ENCODE measurements around the gene ATP8B3. TPM values are rescaled to one million over a fixed set of nuclear protein-coding genes. Genes with fewer than 3 reads are reported as not detected.

ATP8B3 gene
- total RNA-seq, 6 experiments from 2014 or later: 4.9 to 8.8 (median 7.6) TPM

DNA sequence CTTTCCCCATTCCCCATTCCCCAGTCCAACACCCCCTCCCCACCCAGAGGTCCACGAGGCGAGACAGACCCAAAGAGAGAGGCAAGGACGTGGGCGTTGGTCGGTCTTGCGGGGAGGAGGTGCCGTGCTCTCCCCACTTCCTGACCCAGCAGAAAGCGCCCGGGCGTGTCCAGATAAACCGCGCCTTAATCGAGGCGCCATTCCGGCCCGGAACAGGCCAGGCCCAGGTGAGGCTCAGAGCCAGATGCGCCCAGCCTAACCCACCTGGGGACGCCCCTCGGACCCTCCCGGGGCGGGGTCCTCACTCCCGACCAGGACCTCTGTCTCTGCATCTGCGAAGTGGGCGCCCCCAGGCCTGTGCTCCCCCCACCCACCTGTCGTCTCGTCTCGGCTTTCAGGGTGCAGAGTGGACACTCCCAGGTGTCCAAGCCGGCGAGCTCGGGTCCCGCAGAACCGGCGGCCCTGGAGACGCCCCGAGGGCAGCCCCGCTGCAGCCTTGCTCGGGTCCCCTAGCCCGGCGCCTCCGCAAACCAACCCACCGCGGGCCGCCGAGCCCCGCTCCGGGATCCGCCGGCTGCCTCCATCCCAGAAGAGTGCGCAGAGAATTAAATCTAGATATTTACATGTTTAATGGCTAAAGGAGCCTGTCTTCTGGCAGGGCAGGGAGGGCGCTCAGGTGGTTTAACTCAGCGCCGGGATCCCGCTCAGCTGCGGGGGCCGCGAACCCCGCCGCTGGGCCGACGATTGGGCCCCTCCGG is 63.8 kb downstream of the ATP8B3 start:
- H3K27ac Mint-ChIP-seq: peak overlapping the region; percentile 88
- TF ChIP-seq, protein P1, sequence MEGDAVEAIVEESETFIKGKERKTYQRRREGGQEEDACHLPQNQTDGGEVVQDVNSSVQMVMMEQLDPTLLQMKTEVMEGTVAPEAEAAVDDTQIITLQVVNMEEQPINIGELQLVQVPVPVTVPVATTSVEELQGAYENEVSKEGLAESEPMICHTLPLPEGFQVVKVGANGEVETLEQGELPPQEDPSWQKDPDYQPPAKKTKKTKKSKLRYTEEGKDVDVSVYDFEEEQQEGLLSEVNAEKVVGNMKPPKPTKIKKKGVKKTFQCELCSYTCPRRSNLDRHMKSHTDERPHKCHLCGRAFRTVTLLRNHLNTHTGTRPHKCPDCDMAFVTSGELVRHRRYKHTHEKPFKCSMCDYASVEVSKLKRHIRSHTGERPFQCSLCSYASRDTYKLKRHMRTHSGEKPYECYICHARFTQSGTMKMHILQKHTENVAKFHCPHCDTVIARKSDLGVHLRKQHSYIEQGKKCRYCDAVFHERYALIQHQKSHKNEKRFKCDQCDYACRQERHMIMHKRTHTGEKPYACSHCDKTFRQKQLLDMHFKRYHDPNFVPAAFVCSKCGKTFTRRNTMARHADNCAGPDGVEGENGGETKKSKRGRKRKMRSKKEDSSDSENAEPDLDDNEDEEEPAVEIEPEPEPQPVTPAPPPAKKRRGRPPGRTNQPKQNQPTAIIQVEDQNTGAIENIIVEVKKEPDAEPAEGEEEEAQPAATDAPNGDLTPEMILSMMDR (IDR thresholded peaks at IDR 0.05): no peak
- no peaks in the 10 kb centered on the region for H3K36me3 Mint-ChIP-seq (ENCODE audit: low read depth)
- H3K27me3 Mint-ChIP-seq (ENCODE audit: insufficient read depth): peaks cover 29% of the 10 kb centered on the region
- no peaks in the 10 kb centered on the region for H3K9me3 Mint-ChIP-seq
- DNase-seq: no peak
- peak overlapping the region; percentile 86 for H3K4me3 Mint-ChIP-seq
- peaks cover 17% of the 10 kb centered on the region for H3K4me1 Mint-ChIP-seq (ENCODE audit: low read depth)

DNA sequence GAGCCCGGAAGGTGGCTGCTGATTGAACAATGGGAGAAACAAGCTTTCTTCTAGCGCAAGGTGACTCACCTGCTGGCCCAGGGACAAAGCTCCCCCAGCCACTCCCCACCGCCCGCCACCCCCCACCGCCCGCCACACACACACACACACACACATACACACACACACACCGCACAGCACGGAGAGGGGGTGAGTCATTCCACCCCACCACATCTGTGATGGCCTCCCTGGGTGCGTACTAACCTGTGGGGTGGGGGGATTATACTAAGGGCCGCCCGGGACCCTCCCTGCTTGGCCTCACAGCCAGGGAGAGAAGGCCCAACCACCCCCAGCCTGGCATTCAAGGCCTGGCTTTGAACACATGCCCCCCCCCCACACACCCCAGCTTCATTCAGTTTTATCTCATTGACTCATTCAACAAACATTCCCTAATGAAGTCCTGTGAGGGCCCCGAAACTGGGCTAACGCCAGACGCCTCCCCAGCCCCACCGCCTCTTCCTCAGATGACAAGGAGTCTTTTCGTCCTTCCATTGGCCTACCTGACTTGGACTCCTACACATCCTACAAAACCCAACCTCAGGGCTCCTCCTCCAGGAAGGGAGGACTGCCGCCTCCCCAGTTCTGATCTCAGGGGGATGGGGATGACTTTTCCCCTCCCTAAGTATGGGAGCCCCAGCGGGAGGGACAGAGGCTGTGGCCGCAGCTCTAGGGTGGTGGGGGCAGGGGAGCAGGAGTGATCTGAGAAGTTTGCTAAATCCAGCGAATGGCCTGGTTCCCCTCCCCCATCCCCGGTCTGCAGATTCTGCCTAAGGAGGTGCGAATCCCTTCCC is 64.6 kb downstream of the ATP8B3 start:
- DNase-seq: peak; percentile 98
- TF ChIP-seq, protein P1 (IDR thresholded peaks at IDR 0.05): no peak
- Mint-ChIP-seq H3K36me3 (ENCODE audit: low read depth) (no peaks in the 10 kb centered on the region), H3K4me3 (peak overlapping the region; percentile 86), H3K27ac (peak overlapping the region; percentile 88), H3K27me3 (ENCODE audit: insufficient read depth) (peaks cover 29% of the 10 kb centered on the region), H3K4me1 (ENCODE audit: low read depth) (peaks cover 17% of the 10 kb centered on the region), H3K9me3 (no peaks in the 10 kb centered on the region)

DNA sequence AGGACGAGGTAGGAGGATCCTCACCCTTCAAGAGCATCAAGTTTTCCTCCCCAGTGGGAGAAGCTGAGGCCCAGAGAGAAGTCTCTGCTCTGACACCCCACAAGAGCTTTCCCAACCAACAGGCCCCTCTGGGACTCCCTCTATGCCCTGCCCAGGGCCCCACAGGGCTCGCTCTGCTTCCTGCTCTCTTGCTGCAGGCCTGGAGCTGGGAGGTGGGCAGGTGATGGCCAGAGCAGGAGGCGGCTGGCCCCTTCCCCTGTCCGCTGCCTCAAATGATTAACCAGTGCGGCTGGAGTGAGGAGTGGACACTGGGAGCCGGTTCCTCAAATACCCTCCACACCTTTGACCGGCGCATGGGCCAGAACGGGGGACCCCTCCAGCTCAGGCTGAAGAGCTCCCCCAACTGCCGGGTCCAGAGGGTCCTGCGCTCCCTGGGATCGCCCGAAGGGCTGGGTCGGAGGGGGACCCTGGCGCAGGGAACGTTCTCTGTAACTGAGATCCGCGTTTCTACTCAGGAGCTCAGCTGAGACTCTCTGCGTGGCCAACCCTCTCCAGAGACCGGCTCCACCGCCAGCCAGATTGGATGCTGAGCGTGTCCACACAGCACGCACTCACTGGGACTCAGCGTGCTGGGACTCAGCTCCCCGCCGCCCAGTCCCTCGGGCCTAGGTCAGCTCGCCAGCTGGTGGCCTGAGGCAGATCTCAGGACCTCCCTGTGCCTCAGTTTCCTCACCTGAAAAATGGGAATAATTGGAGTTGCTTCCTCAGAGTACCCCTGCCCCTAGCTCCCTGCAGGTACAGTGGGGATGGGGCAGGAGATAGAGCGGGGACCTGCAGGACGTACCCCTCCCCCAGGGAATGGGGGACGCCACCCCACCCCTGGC is 65.4 kb downstream of the ATP8B3 start:
- H3K27ac Mint-ChIP-seq: peak overlapping the region; percentile 88
- DNase-seq: peak; percentile 55
- peaks cover 17% of the 10 kb centered on the region for H3K4me1 Mint-ChIP-seq (ENCODE audit: low read depth)
- H3K36me3 Mint-ChIP-seq (ENCODE audit: low read depth): no peaks in the 10 kb centered on the region
- peaks cover 20% of the 10 kb centered on the region for H3K27me3 Mint-ChIP-seq (ENCODE audit: insufficient read depth)
- TF ChIP-seq, protein P1 (IDR thresholded peaks at IDR 0.05): no peak
- H3K4me3 Mint-ChIP-seq: peak overlapping the region; percentile 86; the same call in 1 of the 2 replicates
- no peaks in the 10 kb centered on the region for H3K9me3 Mint-ChIP-seq

DNA sequence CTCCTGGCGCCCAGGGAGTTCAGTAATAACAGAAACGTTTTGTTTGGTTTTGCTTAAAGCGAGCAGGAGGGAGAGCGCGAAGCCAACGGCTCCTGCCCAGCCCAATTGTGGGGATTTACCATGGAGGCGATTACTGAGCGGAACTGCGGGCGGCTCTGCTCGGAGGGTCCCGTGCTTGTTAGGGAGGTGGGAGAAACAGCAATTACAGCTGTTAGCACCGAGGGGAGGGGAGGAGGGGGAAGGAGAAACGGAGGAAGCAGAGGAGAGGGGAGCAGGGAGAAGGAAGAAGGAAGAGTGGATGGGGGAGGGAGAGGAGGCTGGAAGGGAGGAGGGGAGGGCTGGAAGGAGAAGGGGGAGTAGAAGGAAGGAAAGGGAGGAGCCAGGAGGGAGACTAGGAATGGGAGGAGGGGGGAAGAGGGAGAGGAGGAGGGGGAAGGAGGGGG is 66.5 kb downstream of the ATP8B3 start:
- TF ChIP-seq, protein P1 (IDR thresholded peaks at IDR 0.05): no peak
- Mint-ChIP-seq H3K36me3 (ENCODE audit: low read depth) (peaks cover under 1% of the 10 kb centered on the region; the same call in 1 of the 2 replicates), H3K4me3 (peak overlapping the region; percentile 39; the same call in 1 of the 2 replicates), H3K27me3 (ENCODE audit: insufficient read depth) (peaks cover 13% of the 10 kb centered on the region), H3K9me3 (no peaks in the 10 kb centered on the region), H3K4me1 (ENCODE audit: low read depth) (peaks cover 17% of the 10 kb centered on the region), H3K27ac (no peak overlapping the region)
- no peak for DNase-seq

Data from HFFc6 (cell line).